Mammary epithelial cell (primary cell): ENCODE measurements around the gene PYCR2.

Experiments
- CTCF ChIP-seq, 2 donors: IDR thresholded peaks in 1 of 2; conservative IDR thresholded peaks in 1 of 2; 2 replicates each; pipeline ENCODE4 v1.5.1; 2011 to 2012; ENCODE audit warnings: inconsistent platforms in 2 of 2, low read length in 2 of 2, mild to moderate bottlenecking in 2 of 2, control low read depth in 1 of 2, low read depth in 1 of 2; ENCODE audit not compliant: insufficient read depth in 1 of 2; ENCODE audit errors: extremely low read depth in 1 of 2
- EZH2 ChIP-seq: IDR thresholded peaks from 2 replicates; pipeline ENCODE4 v1.6.1; 2012; ENCODE audit warnings: low read length, inconsistent platforms, borderline replicate concordance

- TF ChIP-seq CTCF (conservative IDR thresholded peaks at IDR 0.05 in 1 of 2, IDR thresholded peaks at IDR 0.05 in 1 of 2; ENCODE audit: extremely low read depth in 1 of 2, insufficient read depth in 1 of 2, low read depth in 1 of 2, low read length in 2 of 2) (no peak), EZH2 (no peak)
These were observed 17.6 kb downstream of the PYCR2 start for GRCh38 chr1:225906467-225906866.
